Testis (tissue), 3 donors: Measurements from ENCODE around the gene ADAP1. TPM values are rescaled to one million over a fixed set of nuclear protein-coding genes. Genes with fewer than 3 reads are reported as not detected.
A peak's percentile ranks its signal among the peaks of the same experiment; 100 is the strongest.

Experiments used
- DNase-seq: peaks from one replicate; pipeline ENCODE4 v3.0.0-alpha.2; 2019
- H3K27ac ChIP-seq, 2 donors: fragments of 200-600 bp; sonication (generic); one replicate each; pipeline ENCODE4 v1.5.1; 2019
- H3K27me3 ChIP-seq: fragments of 200-600 bp; sonication (generic); one replicate; pipeline ENCODE4 v1.5.1; 2019
- H3K36me3 ChIP-seq: fragments of 200-600 bp; sonication (generic); one replicate; pipeline ENCODE4 v1.5.1; 2017; ENCODE audit warnings: low read depth; ENCODE audit errors: missing control alignments
- H3K4me1 ChIP-seq: fragments of 200-600 bp; sonication (generic); one replicate; pipeline ENCODE4 v1.5.1; 2019
- H3K4me3 ChIP-seq, 2 donors: fragments of 200-600 bp; sonication (generic); one replicate each; pipeline ENCODE4 v1.5.1; 2017 to 2019
- H3K9me3 ChIP-seq: fragments of 200-600 bp; sonication (generic); one replicate; pipeline ENCODE4 v1.5.1; 2017
- CTCF ChIP-seq, 3 experiments: fragments of 450-650 bp in 2 of 3; fragments of 200-600 bp in 1 of 3; sonication (generic) in 1 of 3; IDR thresholded peaks; one replicate each; pipeline ENCODE4 v1.5.1; 2016 to 2019; ENCODE audit warnings: antibody characterized with exemption in 3 of 3, mild to moderate bottlenecking in 2 of 3, moderate library complexity in 1 of 3
- POLR2A ChIP-seq: fragments of 450-650 bp; IDR thresholded peaks from one replicate; pipeline ENCODE4 v1.6.1; 2017; ENCODE audit warnings: antibody characterized with exemption, mild to moderate bottlenecking, moderate library complexity
- WGBS, 2 donors: methylation state at CpG; one replicate each; pipeline ENCODE4 v1.1.5; 2018; 5-methylcytosine and 5-hydroxymethylcytosine counted together
- intact Hi-C: fragments of 100-400 bp; cut with DNase I; formaldehyde crosslinking; loops from one replicate; pipeline ENCODE4 v1.15.1; 2023; ENCODE audit warnings: low total_unique reads
- polyA plus RNA-seq: library from polyadenylated mRNA; stranded (reverse); fragments of 350-450 nt; fragmentation: Illumina TruSeq; extraction: RNeasy Lipid Tissue Mini Kit (QIAGEN cat#74804); gene quantifications from one replicate; pipeline ENCODE4 v1.2.3, GENCODE V29; 2014; ENCODE audit warnings: low read depth, low replicate concordance; ENCODE audit not compliant: insufficient read depth
- total RNA-seq, 2 donors: library from RNA; depleted of rRNA; stranded (reverse); fragments of >200 nt; gene quantifications; one replicate each; pipeline ENCODE4 v1.2.3, GENCODE V29; 2016

ADAP1 gene
- total and polyA plus RNA-seq, 3 donors from 2014 or later, result 2.4 to 10.9 (median 6.1) TPM

- peaks cover 12% of the 10 kb centered on the region for H3K4me1 ChIP-seq
Measured at GRCh38 chr7:911791-912480, 42.5 kb downstream of the ADAP1 start.

GRCh38 chr7:910931-911431 is 43.5 kb downstream of the ADAP1 start:
- H3K36me3 ChIP-seq, result no peaks in the 10 kb centered on the region
- no peaks in the 10 kb centered on the region for H3K9me3 ChIP-seq
- DNase-seq, result no peak
- H3K27ac ChIP-seq, result no peak overlapping the region
- intact Hi-C loops, result no loop called here
- TF ChIP-seq CTCF (IDR thresholded peaks at IDR 0.05) (no peak), POLR2A (no peak)
- peaks cover 9% of the 10 kb centered on the region for H3K4me1 ChIP-seq
- 82 to 83% methylated on average over 7 to 19 of the region's 19 CpGs for WGBS, 2 donors
- H3K4me3 ChIP-seq, result no peak overlapping the region
- no peaks in the 10 kb centered on the region for H3K27me3 ChIP-seq

More at GRCh38 chr7:911791-912480, 42.5 kb downstream of the ADAP1 start:
- no peak overlapping the region for H3K4me3 ChIP-seq
- no peaks in the 10 kb centered on the region for H3K27me3 ChIP-seq
- TF ChIP-seq POLR2A (no peak), CTCF (IDR thresholded peaks at IDR 0.05) (no peak)
- no peaks in the 10 kb centered on the region for H3K9me3 ChIP-seq
- H3K27ac ChIP-seq, result no peak overlapping the region
- no peak for DNase-seq
- 89 to 94% methylated on average over 13 to 39 of the region's 41 CpGs for WGBS, 2 donors
- intact Hi-C loops, result no loop called here
- no peaks in the 10 kb centered on the region for H3K36me3 ChIP-seq

- 50 to 89% methylated on average over 2 to 11 of the region's 11 CpGs for WGBS, 2 donors
- intact Hi-C loops, result no loop called here
- no peak for TF ChIP-seq POLR2A
- TF ChIP-seq CTCF (IDR thresholded peaks at IDR 0.05), result no peak
- DNase-seq, result no peak
- Histone ChIP-seq H3K9me3 (no peaks in the 10 kb centered on the region), H3K4me3 (no peak overlapping the region), H3K36me3 (no peaks in the 10 kb centered on the region), H3K27ac (no peak overlapping the region), H3K4me1 (peaks cover 9% of the 10 kb centered on the region), H3K27me3 (no peaks in the 10 kb centered on the region)
Measured at GRCh38 chr7:910441-910861, 44.0 kb downstream of the ADAP1 start.

GRCh38 chr7:909358-910329 is 44.8 kb downstream of the ADAP1 start:
- 40 to 53% methylated on average over 18 to 35 of the region's 58 CpGs for WGBS, 2 donors
- Histone ChIP-seq H3K9me3 (no peaks in the 10 kb centered on the region), H3K36me3 (no peaks in the 10 kb centered on the region), H3K4me1 (peaks cover 9% of the 10 kb centered on the region), H3K4me3 (peak overlapping the region in 1 of 2 donors; percentile 18), H3K27ac (peak overlapping the region in 1 of 2 donors; percentile 39), H3K27me3 (no peaks in the 10 kb centered on the region)
- intact Hi-C loops, result no loop called here
- peak; percentile 73 for DNase-seq
- TF ChIP-seq CTCF (IDR thresholded peaks at IDR 0.05) (no peak), POLR2A (no peak)
